Measurements from ENCODE around the gene CCSER1.
A peak's percentile ranks its signal among the peaks of the same experiment; 100 is the strongest.
"Not testable (repeated sequence)": the region's sequence is repeated elsewhere in the genome, so short reads cannot be mapped to it uniquely, and the experiment has no call there.

The CCSER1 gene

DNA sequence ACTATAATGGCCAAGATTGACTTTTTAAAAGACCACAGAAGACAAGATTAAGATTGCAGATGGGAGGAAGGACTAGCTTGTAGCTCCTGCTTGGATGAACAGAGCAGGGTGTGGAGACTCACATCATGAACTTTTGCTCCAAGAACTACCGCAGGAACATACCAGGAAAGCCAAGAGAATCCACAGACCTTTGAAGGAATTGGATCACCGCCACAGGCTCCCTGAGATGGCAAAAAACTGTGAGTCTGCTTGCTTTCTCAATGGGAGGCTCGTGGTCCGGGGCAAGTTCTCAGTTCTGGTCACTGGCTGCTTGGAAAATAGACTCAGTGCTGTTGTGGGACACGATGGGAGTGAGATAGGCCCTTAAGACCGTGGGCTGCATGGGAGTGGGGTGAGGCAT, 276.6 kb downstream of the CCSER1 start:
- no peak for DNase-seq

DNA sequence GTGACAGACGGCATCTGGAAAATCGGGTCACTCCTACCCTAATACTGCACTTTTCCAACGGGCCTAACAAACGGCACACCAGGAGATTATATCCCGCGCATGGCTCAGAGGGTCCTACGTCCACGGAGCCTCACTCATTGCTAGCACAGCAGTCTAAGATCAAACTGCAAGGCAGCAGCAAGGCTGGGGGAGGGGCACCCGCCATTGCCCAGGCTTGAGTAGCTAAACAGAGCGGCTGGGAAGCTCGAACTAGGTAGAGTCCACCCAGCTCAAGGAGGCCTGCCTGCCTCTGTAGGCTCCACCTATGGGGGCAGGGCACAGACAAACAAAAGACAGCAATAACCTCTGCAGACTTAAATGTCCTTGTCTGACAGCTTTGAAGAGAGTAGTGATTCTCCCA, 280.7 kb downstream of the CCSER1 start:
- DNase-seq; in situ Hi-C loops (cut with MboI; ENCODE audit: low pct_unique_long_range_greater_than_20kb, low sequenced_read_pairs): not testable (repeated sequence)

More for the DNA sequence above, 276.6 kb downstream of the CCSER1 start:
- in situ Hi-C loops (cut with MboI; ENCODE audit: low pct_unique_long_range_greater_than_20kb, low sequenced_read_pairs), result no loop called here

DNA sequence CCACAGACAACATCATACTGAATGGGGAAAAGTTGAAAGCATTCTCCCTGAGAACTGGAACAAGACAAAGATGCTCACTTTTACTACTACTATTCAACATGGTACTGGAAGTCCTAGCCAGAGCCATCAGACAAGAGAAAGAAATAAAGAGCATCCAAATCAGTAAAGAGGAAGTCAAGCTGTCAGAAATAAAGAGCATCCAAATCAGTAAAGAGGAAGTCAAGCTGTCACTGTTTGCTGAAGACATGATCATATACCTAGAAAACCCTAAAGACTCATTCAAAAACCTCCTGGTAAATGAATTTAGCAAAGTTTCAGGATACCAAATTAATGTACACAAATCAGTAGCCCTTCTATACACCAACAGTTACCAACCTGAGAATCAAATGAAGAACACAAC, 285.6 kb downstream of the CCSER1 start:
- in situ Hi-C loops (cut with MboI; ENCODE audit: low pct_unique_long_range_greater_than_20kb, low sequenced_read_pairs), result not testable (repeated sequence)
- DNase-seq, result peak; percentile 9

DNA sequence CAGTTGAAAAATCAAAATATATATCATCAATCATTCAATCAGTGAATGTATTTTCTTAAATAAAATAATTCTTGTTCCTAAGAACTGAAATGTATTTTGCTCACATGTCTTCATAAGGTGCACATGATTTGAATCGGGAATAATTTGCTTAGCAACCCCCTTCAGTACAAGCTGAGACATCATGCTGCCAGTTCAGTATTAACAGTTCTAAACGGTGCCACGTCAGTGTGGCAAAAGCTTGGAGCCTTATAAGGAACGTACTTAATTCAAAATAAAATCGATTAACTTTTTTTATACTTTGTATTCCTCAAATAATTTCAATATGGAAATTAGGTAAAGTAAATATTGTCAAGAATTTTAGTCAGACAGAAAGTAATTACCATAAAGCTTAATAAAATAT, 287.9 kb downstream of the CCSER1 start:
- in situ Hi-C loops (cut with MboI; ENCODE audit: low pct_unique_long_range_greater_than_20kb, low sequenced_read_pairs), result no loop called here
- no peak for DNase-seq

DNA sequence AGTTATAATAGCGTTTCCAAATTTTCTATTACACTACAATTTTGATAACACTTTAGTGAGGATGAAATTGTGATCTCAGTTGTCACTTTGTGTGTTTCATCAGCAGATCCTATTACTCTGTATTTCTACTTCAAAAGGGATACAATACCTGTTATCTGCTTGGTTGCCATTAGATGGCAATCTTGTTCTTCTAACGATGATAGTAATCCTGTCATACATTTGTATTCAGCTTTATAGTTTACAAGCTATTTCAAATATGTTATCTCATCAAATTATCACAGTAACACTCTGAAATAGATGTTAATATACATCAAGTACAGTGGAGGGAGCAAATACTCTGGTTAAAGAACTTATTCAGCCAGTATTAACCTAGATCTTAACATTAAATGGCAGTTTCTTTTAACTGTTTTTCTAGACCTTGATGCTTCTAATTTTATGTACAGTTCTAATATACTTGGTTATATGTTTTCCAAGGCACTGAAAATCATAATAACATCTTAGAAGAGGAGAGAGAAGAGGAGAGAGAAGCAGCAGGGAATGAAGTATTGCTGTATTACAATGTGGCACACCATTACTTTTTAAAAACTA, 292.0 kb downstream of the CCSER1 start:
- in situ Hi-C loops (cut with MboI; ENCODE audit: low pct_unique_long_range_greater_than_20kb, low sequenced_read_pairs), result no loop called here
- DNase-seq, result peak; percentile 13

DNA sequence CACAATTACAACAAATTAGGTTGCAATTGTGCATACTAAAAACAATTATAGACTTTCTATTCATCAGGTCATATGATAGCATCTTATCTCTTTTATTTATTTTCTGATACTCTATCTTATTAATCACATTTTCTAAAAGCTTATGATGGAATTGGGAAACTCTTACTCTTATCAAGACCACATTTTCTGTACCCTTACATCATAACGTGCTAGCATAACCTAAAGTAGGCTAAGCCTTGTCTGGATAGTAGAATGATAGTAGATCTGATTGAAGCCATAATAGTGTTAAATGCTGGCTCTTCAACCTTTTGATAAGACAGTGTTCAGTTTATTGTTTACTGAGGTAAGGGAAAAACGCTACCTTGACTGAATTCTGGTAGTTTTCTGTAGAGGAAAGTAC, 294.0 kb downstream of the CCSER1 start:
- in situ Hi-C loops (cut with MboI; ENCODE audit: low pct_unique_long_range_greater_than_20kb, low sequenced_read_pairs), result no loop called here
- DNase-seq, result no peak

DNA sequence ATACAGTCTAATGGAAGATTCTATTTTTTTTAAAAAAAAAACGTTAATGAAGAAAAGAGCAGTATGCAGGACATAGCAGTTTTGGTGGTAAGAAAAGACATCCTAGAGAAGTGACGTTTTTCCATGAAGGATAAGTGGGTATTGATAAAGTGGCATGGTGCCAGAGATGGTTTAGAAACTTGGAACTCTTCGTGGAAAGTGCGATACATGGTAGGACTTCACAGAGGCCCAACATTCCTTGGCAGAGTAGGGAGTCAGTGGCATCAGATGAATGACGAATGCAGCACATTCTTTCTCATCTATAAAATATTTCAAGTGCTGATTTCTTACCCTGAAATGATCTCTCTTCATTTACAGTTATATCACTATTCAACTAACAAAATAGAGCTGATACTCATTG, 298.7 kb downstream of the CCSER1 start:
- no peak for DNase-seq
- in situ Hi-C loops (cut with MboI; ENCODE audit: low pct_unique_long_range_greater_than_20kb, low sequenced_read_pairs), result no loop called here

DNA sequence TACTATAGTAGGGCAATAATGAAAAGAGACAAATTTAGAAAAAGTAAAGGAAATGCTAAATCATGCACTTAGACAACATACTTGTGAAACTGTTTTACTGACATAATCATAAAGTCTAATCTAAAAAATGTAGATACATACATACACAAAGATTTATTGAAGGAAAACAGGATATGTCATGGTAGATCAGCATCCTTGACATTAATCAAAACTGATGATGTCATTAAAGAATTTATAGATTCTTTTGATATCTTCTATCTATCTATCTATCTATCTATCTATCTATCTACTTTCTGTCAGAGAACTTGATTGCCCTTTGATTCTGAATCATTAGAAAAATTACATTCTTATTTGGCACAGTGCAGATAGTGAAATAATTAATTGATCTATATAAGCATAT, 311.3 kb downstream of the CCSER1 start:
- no peak for DNase-seq
- in situ Hi-C loops (cut with MboI; ENCODE audit: low pct_unique_long_range_greater_than_20kb, low sequenced_read_pairs), result no loop called here

DNA sequence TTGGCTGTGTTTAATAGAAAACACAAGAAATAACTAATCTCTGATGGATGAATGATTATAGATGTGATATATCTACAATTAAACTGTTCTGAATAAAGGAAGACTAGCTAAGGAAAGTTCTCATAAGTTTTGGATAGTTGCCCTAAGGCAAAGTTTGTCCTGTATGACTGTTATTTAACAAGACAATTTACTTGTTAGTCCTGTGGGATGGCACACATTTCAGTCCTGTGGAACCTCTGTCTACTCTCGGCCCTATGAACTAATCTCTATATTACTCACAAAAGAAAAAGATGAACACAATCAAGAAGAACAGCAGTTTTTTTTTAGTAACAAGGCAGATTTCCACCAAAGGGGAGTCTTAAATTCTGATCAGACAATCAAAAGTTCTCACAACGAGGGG, 314.6 kb downstream of the CCSER1 start:
- DNase-seq, result no peak
- in situ Hi-C loops (cut with MboI; ENCODE audit: low pct_unique_long_range_greater_than_20kb, low sequenced_read_pairs), result no loop called here

DNA sequence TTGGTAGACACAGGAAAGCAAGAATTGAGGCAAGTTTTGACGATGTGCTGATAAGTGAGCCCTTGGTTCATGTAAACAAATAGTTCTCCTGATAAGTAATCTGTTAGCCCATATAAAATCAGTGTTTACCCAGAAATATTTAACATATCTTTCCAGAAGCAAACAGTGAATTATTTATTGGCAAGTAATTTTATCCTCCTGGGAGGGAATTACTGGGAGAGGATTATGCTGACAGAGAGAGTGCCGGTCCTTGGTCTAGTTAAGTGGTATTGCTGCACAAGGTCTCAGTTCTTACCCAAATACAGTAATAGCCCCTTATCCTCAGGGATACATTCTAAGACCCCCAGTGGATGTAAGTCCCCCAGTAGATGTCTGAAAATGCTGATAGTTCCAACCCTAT, 315.4 kb downstream of the CCSER1 start:
- DNase-seq, result no peak
- in situ Hi-C loops (cut with MboI; ENCODE audit: low pct_unique_long_range_greater_than_20kb, low sequenced_read_pairs), result no loop called here

DNA sequence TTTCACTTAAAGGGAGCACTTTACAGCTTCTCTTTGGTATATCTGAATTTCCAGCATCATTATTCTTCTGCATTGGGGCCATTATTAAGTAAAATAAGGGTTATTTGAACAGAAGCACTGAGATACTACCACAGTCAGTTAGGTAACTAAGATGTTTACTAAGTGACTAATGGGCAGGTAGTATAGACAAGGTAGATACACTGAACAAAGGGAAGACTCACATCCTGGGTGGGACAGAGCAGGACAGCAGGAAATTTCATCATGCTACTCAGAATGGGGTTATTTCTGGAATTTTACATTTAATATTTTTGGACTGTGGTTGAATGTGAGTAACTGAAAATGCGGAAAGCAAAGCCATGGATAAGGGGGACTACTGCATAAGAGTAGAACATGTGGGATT, 316.0 kb downstream of the CCSER1 start:
- in situ Hi-C loops (cut with MboI; ENCODE audit: low pct_unique_long_range_greater_than_20kb, low sequenced_read_pairs), result no loop called here
- DNase-seq, result no peak

DNA sequence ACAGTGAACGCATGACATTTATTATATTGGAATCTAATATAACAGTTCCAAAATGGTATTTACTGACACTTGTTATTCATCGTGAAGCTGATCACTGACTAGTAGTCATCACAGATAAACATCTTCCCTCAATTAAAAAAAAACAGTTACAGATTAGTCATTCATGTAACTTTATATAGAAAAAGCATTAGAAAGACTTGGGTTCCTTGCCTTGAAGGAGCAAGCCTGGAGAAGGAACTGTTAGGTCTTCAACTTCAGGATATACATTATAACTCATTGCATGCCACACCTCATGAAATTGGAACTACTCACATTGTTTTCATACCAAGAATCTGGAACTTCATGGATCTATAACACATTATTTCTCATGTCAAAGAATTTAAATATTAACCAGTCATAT, 317.7 kb downstream of the CCSER1 start:
- no peak for DNase-seq
- in situ Hi-C loops (cut with MboI; ENCODE audit: low pct_unique_long_range_greater_than_20kb, low sequenced_read_pairs), result no loop called here

DNA sequence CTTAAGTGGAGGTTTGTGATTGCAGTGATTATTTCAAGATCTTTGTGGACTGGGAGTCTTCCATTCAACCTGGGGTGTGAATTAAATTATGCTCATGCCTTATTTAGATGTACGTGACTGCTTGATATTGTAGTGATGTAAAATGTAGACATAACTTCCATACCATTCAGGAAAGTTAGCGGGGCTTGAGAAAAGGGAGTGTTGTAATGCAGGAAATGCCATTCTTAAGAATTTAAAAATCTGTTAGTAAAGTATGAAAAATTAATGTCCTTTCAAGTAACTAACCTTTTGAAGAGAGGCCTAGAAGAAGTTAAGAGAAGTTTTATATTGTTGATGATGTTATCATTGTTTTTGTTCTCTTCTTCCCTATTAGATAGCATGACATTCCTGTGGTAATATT, 318.2 kb downstream of the CCSER1 start:
- DNase-seq, result no peak
- in situ Hi-C loops (cut with MboI; ENCODE audit: low pct_unique_long_range_greater_than_20kb, low sequenced_read_pairs), result no loop called here

DNA sequence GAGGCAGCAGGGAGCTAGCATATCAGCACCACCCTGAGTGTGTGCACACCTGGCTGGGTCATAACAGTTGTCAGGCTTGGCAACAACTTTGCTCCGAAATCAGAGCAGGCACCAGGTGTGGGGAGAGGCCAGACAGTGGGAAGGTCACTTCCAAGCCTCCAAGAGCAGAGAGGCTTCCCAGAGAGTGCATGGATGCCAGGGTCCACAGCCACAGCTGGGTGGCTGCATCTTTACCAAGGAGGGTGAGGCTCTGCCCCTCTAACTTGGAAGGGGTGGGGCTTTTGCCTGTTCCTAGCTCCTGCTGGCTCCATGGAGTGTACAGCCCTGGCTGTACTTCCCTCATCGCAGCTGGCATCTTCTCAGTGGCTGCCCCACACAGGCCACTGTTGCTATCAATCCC, 322.4 kb downstream of the CCSER1 start:
- in situ Hi-C loops (cut with MboI; ENCODE audit: low pct_unique_long_range_greater_than_20kb, low sequenced_read_pairs), result no loop called here
- no peak for DNase-seq

DNA sequence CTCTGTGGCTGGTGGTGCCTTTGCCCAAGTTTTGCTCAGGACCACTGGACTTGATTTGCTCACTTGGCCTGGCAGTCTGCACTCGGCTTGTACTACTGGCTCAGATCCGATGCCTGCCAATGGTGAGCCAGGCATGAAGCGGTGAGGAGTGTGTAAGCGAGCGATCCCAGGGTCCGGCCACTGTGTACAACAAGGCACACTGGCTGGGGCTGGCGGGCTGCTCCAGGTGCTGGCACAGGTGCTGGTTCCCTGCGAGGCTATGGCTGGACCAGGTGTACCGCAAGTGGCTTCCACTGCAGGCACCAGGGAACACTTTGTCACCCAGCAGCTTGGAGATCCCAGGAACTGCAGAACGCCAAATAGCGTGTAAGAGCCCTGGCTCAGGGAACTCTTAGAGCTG, 329.7 kb downstream of the CCSER1 start:
- in situ Hi-C loops (cut with MboI; ENCODE audit: low pct_unique_long_range_greater_than_20kb, low sequenced_read_pairs), result no loop called here
- DNase-seq, result no peak

DNA sequence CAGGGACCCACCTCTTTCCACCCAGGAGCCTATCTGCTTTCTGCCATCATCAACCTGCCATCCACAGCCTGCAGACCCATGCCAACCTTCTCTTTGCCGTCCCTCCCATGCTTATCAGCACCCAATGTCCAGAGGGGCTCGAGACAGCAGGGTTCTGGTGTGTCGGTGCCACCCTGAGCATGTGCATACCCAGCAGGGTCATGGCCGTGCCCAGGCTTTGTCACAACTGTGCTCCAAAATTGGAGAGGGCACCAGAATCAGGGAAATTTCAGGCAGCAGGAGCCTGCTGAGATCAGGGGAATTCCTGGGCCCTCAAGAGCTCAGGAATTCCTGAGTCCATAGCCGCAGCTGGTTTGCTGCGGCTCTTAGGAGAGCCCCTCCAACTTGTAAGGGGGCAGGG, 330.6 kb downstream of the CCSER1 start:
- no peak for DNase-seq
- in situ Hi-C loops (cut with MboI; ENCODE audit: low pct_unique_long_range_greater_than_20kb, low sequenced_read_pairs), result no loop called here

DNA sequence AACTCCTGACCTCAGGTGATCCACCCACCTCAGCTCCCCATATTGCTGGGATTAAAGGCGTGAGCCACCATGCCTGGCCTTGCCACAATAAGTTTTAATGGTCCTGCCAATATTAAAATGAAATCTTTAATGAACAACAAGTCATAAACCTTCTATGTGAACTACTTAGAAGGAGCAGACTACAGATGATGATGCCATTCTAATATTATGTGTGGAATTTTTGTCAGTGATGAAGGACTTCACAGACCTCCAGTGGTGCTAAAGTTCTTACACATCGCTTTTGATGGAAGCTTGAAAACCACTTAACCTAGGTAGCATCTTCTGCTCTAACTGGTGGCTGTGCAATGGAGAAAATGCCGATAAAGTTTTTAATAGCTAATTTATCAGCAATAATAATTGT, 331.4 kb downstream of the CCSER1 start:
- in situ Hi-C loops (cut with MboI; ENCODE audit: low pct_unique_long_range_greater_than_20kb, low sequenced_read_pairs), result no loop called here
- no peak for DNase-seq

DNA sequence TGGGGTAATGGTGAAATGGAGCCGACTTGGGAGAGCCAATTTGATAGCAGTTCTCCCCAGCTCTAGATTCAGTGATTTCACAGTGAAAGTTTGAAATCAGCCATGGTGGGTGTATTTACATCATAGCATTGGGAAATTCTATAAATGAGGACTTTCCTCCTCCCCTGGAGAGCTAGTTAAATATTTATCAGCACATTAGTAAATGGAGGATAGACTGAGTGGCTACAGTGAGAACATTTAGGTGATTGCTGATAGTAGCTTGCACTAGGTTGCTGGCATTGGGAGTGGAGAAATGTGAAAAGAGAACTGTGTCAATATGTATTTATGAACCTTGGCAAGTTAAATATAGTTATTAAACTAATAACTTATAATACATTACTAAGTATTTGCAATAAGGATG, 347.3 kb downstream of the CCSER1 start:
- no peak for DNase-seq

DNA sequence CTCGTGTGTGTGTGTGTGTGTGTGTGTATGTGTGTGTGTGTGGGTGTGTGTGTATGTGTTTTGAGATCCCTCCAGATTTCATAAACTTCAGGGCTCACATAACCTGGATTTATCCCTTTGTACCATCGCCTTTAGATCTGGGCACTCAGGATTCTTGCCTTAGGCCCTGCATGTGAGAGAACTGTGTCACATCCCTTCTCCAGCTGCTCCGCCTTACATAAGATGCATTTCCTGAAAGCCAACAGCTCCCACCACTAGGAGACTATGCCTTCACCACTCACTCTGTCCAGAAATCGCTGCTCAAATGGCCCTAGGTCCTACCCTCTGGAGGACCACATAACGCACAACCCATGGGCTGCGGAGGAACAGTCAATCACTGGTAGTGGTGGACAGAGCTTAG, 348.8 kb downstream of the CCSER1 start:
- DNase-seq, result no peak
- in situ Hi-C loops (cut with MboI; ENCODE audit: low pct_unique_long_range_greater_than_20kb, low sequenced_read_pairs), result no loop called here

More for the DNA sequence above, 347.3 kb downstream of the CCSER1 start:
- in situ Hi-C loops (cut with MboI; ENCODE audit: low pct_unique_long_range_greater_than_20kb, low sequenced_read_pairs), result no loop called here

DNA sequence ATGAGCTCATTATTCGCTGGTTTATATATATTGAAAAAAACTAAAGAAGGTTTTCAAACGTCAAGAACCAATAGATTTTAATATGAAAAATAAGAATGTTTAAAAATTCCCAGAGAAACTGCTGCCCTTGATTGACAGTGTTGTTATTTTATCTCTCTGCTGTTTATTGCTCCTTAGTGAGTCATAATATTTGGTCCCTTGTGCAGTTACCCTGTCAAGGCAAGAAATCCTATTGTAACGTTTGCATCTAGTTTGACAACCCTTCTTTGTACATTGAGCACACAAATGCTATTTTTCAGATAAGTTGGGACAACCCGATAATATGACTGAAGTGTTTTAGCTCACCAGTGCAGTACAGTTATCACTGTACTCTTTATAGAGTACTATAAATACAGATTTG, 349.4 kb downstream of the CCSER1 start:
- in situ Hi-C loops (cut with MboI; ENCODE audit: low pct_unique_long_range_greater_than_20kb, low sequenced_read_pairs), result no loop called here
- DNase-seq, result no peak

DNA sequence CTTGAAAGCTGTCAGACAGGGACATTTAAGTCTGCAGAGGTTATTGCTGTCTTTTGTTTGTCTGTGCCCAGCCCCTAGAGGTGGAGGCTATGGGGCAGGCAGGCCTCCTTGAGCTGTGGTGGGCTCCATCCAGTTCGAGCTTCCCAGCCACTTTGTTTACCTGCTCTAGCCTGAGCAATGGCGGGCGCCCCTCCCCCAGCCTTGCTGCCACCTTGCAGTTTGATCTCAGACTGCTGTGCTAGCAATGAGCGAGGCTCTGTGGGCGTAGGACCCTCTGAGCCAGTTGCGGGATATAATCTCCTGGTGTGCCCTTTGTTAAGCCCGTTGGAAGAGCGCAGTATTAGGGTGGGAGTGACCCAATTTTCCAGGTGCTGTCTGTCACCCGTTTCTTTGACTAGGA, 357.7 kb downstream of the CCSER1 start:
- in situ Hi-C loops (cut with MboI; ENCODE audit: low pct_unique_long_range_greater_than_20kb, low sequenced_read_pairs); DNase-seq: not testable (repeated sequence)

DNA sequence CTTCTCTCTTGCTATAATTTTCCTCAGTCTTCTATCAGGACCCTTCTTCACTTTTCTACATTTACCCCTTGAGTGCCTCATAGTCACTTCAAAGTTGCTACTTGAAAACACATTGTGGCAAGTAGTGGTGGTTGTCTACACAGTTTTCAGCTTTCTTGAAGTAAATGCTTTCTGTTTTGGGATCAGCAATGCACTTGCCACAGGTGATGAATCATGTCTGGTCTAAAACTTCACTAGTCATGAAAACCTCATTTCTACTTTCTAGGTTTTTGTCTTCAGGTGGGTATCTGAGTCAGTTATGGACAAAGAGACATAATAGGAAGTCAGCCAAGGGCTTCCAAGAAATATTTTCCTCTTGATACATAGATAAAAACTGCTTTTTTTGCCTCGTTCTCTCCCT, 359.2 kb downstream of the CCSER1 start:
- DNase-seq, result no peak
- in situ Hi-C loops (cut with MboI; ENCODE audit: low pct_unique_long_range_greater_than_20kb, low sequenced_read_pairs), result no loop called here
